HG02981 (cell line): Measurements from ENCODE around the gene OR6X1.
"Not testable (repeated sequence)": the region's sequence is repeated elsewhere in the genome, so short reads cannot be mapped to it uniquely, and the experiment has no call there.

Source experiments
- ATAC-seq: cut with Tn5 transposase; IDR thresholded peaks from one replicate; pipeline ENCODE4 v1.9.1; 2021; ENCODE audit warnings: mild to moderate bottlenecking, moderate library complexity; ENCODE audit not compliant: unreplicated experiment

Gene OR6X1

GRCh38 chr11:123755344-123755743 lies 1.0 kb upstream of the OR6X1 start:
- no peak for ATAC-seq

- no peak for ATAC-seq
Observed at GRCh38 chr11:123753110-123753509, 1.2 kb downstream of the OR6X1 start.

- ATAC-seq: no peak
Observed at GRCh38 chr11:123751781-123752180, 2.5 kb downstream of the OR6X1 start.

GRCh38 chr11:123748349-123748748 lies 6.0 kb downstream of the OR6X1 start:
- not testable (repeated sequence) for ATAC-seq

GRCh38 chr11:123745764-123746451 lies 8.4 kb downstream of the OR6X1 start:
- no peak for ATAC-seq

GRCh38 chr11:123742724-123743120 lies 11.6 kb downstream of the OR6X1 start:
- no peak for ATAC-seq

- ATAC-seq: no peak
Observed at GRCh38 chr11:123742031-123742723, 12.1 kb downstream of the OR6X1 start.

- peak; percentile 97 for ATAC-seq
Observed at GRCh38 chr11:123741159-123742030, 12.9 kb downstream of the OR6X1 start, which contains the start of gene ZNF202. Gene ZNF202 (minus strand): TSS chr11:123741660. CDS start chr11:123730888, 10,772 bp downstream.

GRCh38 chr11:123740787-123741158 lies 13.5 kb downstream of the OR6X1 start:
- ATAC-seq: peak; percentile 1

- ATAC-seq: no peak
Observed at GRCh38 chr11:123738374-123738773, 15.9 kb downstream of the OR6X1 start.

GRCh38 chr11:123736769-123737168 lies 17.5 kb downstream of the OR6X1 start:
- no peak for ATAC-seq

- ATAC-seq: no peak
Observed at GRCh38 chr11:123729602-123730001, 24.7 kb downstream of the OR6X1 start.

GRCh38 chr11:123725995-123726655 lies 28.2 kb downstream of the OR6X1 start:
- no peak for ATAC-seq

GRCh38 chr11:123719452-123719851 lies 34.9 kb downstream of the OR6X1 start:
- no peak for ATAC-seq

- no peak for ATAC-seq
Observed at GRCh38 chr11:123718469-123718868, 35.8 kb downstream of the OR6X1 start.

GRCh38 chr11:123718063-123718462 lies 36.3 kb downstream of the OR6X1 start:
- no peak for ATAC-seq

GRCh38 chr11:123712627-123713026 lies 41.7 kb downstream of the OR6X1 start:
- not testable (repeated sequence) for ATAC-seq

GRCh38 chr11:123707606-123708205 lies 46.6 kb downstream of the OR6X1 start:
- ATAC-seq: peak; percentile 53

- ATAC-seq: no peak
Observed at GRCh38 chr11:123707206-123707605, 47.1 kb downstream of the OR6X1 start.

- no peak for ATAC-seq
Observed at GRCh38 chr11:123704341-123704740, 50.0 kb downstream of the OR6X1 start.
